NK-92 (cell line): Measurements from ENCODE around the gene SERGEF.

Experiments used
- DNase-seq: peaks from one replicate; lab custom pipeline; 2025; ENCODE audit not compliant: unreplicated experiment; lab: John Stamatoyannopoulos, UW

Gene SERGEF

DNA sequence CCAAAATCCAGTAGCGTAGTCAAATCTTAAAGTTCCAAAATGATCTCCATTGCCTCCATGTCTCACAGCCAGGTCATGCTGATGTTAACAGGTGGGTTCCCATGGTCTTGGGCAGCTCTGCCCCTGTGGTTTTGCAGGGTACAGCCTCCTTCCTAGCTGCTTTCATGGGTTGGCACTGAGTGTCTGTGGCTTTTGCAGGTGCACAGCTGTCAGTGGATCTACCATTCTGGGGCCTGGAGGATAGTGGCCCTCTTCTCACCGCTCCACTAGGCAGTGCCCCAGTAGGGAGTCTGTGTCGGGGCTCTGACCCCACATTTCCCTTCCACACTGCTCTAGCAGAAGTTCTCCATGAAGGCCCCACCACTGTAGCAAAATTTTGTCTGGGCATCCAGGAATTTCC, 145.5 kb downstream of the SERGEF start:
- DNase-seq: no peak

GRCh38 chr11:17865765-17866428, 146.9 kb downstream of the SERGEF start:
- no peak for DNase-seq

DNA sequence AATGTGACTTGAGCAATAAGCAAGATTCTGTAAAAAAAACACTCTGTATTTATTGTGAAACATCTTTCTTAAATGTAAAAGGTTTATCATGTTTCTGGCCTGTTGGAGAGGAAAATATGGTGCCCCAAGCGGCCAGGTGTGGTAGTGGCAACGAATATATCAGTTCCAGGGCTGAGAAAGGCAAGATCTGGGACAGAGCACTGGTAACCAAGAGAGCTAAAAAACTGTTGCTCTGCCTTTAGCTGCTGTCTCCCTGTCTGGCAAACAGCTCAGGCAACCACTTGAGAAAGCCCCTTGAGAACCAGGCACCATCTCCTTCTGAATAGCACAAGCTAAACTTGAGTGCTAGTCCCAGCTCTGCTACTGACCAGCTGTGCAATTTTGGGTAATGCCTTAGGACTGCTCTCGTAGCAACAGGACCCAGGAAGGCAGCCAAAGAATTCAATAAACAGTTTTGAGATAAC, 148.3 kb downstream of the SERGEF start:
- DNase-seq: no peak

- no peak for DNase-seq
Measured at GRCh38 chr11:17861036-17861755, 151.7 kb downstream of the SERGEF start.

DNA sequence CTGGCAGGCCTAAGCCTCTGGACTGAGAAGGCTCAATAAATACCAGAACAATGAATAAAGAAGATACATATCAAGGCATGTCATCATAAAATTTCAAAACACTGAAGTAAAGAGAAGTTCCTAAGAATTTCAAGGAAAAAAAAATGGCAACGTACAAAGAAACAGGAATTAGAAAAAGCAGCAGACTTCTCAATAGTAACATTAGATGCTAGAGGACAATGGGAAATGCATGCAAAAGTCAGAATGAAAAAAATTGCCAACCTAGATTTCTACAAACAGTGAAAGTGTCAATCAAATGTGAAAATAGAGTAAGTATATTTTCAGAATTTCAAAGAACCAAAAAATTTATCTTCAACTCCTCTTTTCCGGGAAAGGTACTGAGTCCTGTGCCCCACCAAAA, 153.3 kb downstream of the SERGEF start:
- DNase-seq: no peak

DNA sequence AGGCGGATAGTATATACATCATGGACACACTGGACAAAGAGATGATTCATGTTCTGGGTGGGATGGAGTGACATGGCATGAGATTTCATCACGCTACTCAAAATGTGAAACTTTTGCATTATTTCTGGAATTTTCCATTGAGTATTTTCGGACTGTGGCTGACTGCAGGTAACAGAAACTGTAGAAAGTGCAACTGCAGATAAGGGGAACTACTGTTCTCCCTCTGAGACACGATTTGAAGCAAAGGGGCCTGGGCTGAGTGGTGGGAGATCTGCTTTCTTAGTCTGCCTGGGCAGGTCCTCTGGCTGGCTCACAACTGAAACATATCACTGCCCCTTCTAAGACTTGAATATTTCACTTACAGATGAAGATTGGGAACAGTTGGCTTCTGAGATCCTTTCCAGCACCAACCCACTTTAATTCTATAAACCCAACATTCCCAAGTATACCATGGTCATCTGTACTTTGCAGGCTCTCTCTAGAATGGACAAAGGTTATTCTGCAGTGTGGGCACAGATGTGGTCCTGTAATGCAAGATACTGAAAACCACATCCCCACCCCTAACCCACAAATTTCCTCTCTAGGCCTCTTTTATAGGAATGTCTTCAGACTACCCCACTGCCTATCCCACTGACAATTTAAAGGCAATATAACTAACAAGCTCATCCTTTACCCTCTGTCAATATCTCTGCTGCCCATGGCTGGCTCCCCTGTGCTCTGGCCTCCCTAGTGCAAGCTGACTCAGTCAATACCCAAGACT, 157.1 kb downstream of the SERGEF start:
- DNase-seq: no peak

GRCh38 chr11:17853280-17853679, 159.6 kb downstream of the SERGEF start:
- DNase-seq: no peak

- DNase-seq: no peak
Measured at GRCh38 chr11:17852246-17852645, 160.6 kb downstream of the SERGEF start.

GRCh38 chr11:17851697-17852096, 161.2 kb downstream of the SERGEF start:
- no peak for DNase-seq

GRCh38 chr11:17850336-17850735, 162.5 kb downstream of the SERGEF start:
- no peak for DNase-seq

- DNase-seq: no peak
Measured at GRCh38 chr11:17848715-17849114, 164.1 kb downstream of the SERGEF start.

GRCh38 chr11:17846852-17847453, 165.9 kb downstream of the SERGEF start:
- no peak for DNase-seq

DNA sequence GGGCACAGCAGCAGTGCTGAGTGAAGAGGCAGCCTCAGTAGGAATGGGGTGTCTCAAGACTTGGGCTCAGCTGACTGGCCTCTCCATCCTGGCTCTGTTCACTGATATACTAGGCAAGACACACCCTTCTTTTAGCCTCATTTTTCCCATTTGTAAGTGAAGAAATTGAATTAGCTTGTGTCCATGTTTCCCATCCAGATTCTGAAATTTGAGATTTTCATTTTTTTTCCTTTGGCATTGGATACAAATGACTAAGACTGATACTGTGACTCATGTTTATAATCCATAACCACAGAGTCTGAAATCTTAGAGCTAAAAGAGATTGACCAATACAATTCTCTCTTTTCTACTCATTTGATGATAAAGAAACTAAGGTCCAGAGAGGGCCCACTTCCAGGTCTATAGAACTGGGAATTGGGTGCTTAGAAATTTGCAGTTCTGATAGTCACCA, 167.4 kb downstream of the SERGEF start:
- DNase-seq: no peak

GRCh38 chr11:17840101-17840548, 172.7 kb downstream of the SERGEF start:
- DNase-seq: no peak

GRCh38 chr11:17839450-17839849, 173.4 kb downstream of the SERGEF start:
- no peak for DNase-seq

DNA sequence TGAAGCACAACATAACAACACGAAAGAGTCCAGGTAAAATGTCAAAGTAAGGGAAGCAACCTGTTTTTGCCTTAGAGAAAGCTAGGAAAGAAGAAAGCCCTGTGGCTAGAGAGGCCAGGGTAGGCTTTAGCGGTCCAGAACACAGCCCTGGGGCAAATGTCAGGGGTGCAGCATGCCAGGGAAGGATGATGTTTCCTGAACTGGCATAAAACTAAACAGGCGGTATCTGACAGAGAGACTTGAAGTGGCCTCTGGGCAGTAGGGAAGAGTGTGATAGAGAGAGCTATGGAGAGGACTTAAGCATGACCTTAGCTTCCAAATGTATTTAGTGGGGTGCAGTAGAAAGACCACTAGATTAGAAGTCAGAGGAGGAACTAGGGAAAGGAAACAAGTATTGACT, 174.7 kb downstream of the SERGEF start:
- DNase-seq: no peak

GRCh38 chr11:17831883-17832282, 181.0 kb downstream of the SERGEF start:
- DNase-seq: no peak

DNA sequence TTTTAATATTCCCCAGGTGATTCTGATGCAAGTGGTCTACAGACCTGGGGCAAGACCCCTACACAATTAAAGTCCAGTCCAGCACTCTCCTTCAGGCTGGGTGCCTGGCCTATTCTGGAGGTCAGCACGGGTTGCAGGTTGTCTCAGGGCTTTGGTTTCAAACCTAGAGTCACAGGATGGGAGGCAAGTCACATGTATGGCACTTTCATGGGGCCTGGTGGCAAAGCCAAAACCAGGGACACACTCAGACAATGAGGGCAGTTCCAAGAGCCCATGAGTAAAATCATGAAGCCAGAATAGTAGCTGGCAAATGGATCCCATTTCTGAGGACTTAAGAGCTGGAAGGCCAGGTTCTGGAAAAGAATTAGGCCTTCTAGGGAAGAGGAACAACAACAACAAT, 181.6 kb downstream of the SERGEF start:
- DNase-seq: no peak

DNA sequence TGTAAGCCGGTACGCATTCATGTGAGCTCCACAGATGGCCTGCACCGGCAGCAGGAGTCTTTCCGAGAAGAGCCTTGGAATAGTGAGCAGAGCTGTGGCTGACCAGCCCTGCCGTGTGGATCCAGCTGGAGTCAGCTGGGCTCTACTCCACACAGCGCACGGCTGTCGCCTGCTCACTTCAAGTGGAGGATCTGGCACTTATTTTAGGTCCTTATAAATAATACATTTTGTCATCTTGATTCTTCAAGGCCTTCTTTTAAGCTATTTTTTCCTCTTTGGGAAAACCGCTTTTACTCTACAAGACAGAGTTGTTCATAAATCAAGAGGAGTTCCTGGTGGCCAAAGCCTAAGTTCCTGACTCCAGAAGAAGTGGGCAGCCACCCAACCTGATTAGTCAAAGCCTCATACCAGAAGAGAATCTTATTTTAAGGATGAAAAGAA, 184.5 kb downstream of the SERGEF start:
- no peak for DNase-seq

DNA sequence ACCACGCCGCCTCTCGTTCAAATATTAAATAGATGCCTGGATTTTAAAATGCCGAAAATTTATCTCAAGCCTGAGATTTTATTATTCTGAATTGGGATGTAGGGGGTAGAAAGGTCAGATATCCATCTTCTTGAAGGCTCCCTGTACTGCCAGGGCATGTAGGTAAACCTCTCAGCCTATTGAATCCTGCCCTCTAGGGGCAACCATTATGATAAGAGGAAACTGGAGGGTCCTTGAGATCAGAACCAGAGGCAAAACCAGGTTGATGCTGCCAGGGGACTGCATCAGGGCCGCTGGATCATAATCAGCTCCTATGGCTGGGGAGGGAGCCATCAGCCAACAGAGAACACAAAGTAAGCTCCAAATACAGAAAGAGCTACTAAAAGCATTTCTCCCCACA, 185.8 kb downstream of the SERGEF start:
- DNase-seq: no peak

GRCh38 chr11:17822401-17822781, 190.5 kb downstream of the SERGEF start:
- DNase-seq: no peak
